OCI-LY3 (cell line): ENCODE data around the gene UNC5B.

Experiments used
- H2AFZ ChIP-seq: fragments of 200-600, 300-600 bp; shearing (Covaris generic); 2 replicates; pipeline ENCODE4 v1.6.0; 2014; ENCODE audit warnings: antibody characterized with exemption, low read depth, low read length
- H3K27ac ChIP-seq: fragments of 200-600, 300-600 bp; sonication (generic); 2 replicates; pipeline ENCODE4 v1.5.1; 2014; ENCODE audit warnings: mild to moderate bottlenecking, low read length, moderate library complexity, mixed read lengths
- H3K27me3 ChIP-seq: fragments of 200-600, 300-600 bp; sonication (generic); 2 replicates; pipeline ENCODE4 v1.6.1; 2014; ENCODE audit warnings: low read depth, low read length, mixed read lengths
- H3K36me3 ChIP-seq: fragments of 200-600, 300-600 bp; sonication (generic); replicated peaks from 2 replicates; pipeline ENCODE3; 2014; ENCODE audit warnings: low read depth, low read length, mixed read lengths
- H3K4me1 ChIP-seq: fragments of 300-600, 200-600 bp; sonication (generic); 2 replicates; pipeline ENCODE4 v1.6.1; 2014; ENCODE audit warnings: low read length, mixed read lengths
- H3K4me2 ChIP-seq: fragments of 200-600, 300-600 bp; sonication (generic); 2 replicates; pipeline ENCODE4 v1.6.1; 2014; ENCODE audit warnings: low read length, mixed read lengths
- H3K4me3 ChIP-seq: fragments of 300-600, 200-600 bp; sonication (generic); 2 replicates; pipeline ENCODE4 v1.5.1; 2014; ENCODE audit warnings: antibody characterized with exemption, mild to moderate bottlenecking, low read length, moderate library complexity
- H3K79me2 ChIP-seq: fragments of 300-600, 200-600 bp; shearing (Covaris generic); 2 replicates; pipeline ENCODE4 v1.6.1; 2014; ENCODE audit warnings: mild to moderate bottlenecking, low read length, mixed read lengths
- H3K9ac ChIP-seq: fragments of 300-600, 200-600 bp; shearing (Covaris generic); 2 replicates; pipeline ENCODE4 v1.6.0; 2014; ENCODE audit warnings: mild to moderate bottlenecking, low read length, moderate library complexity
- H3K9me3 ChIP-seq: fragments of 200-600, 300-600 bp; shearing (Covaris generic); 2 replicates; pipeline ENCODE4 v1.6.1; 2014; ENCODE audit warnings: low read length, mixed read lengths; ENCODE audit not compliant: insufficient read depth
- H4K20me1 ChIP-seq: fragments of 200-600, 300-600 bp; sonication (generic); 2 replicates; pipeline ENCODE4 v1.6.1; 2016; ENCODE audit warnings: low read length, mixed read lengths; ENCODE audit not compliant: insufficient read depth
- CTCF ChIP-seq: fragments of 200-600, 300-600 bp; sonication (generic); IDR thresholded peaks from 2 replicates; pipeline ENCODE4 v1.5.1; 2014; ENCODE audit warnings: antibody characterized with exemption, low read length, low read depth
- EZH2phosphoT487 ChIP-seq: fragments of 200-600 bp; shearing (Covaris generic); IDR thresholded peaks from 2 replicates; pipeline ENCODE4 v1.6.1; 2018; ENCODE audit warnings: antibody characterized with exemption, mixed run types, low read depth

The UNC5B gene

GRCh38 chr10:71191551-71192076 lies 20.8 kb upstream of the UNC5B start:
- Histone ChIP-seq H3K27me3 (no peaks in the 10 kb centered on the region), H3K4me1 (no peaks in the 10 kb centered on the region), H3K36me3 (no peaks in the 10 kb centered on the region), H3K79me2 (no peaks in the 10 kb centered on the region), H3K9me3 (no peaks in the 10 kb centered on the region), H3K4me3 (no peak overlapping the region), H4K20me1 (no peaks in the 10 kb centered on the region), H2AFZ (no peak overlapping the region), H3K4me2 (no peak overlapping the region), H3K27ac (no peak overlapping the region), H3K9ac (no peak overlapping the region)
- no peak for TF ChIP-seq CTCF
- TF ChIP-seq EZH2phosphoT487 = no peak

GRCh38 chr10:71193516-71193915 lies 18.9 kb upstream of the UNC5B start:
- Histone ChIP-seq H4K20me1 (no peaks in the 10 kb centered on the region), H3K9ac (no peak overlapping the region), H2AFZ (no peak overlapping the region), H3K4me2 (no peak overlapping the region), H3K4me3 (no peak overlapping the region), H3K79me2 (no peaks in the 10 kb centered on the region), H3K27me3 (no peaks in the 10 kb centered on the region), H3K27ac (no peak overlapping the region), H3K9me3 (no peaks in the 10 kb centered on the region), H3K4me1 (no peaks in the 10 kb centered on the region), H3K36me3 (no peaks in the 10 kb centered on the region)
- TF ChIP-seq CTCF = no peak
- no peak for TF ChIP-seq EZH2phosphoT487

GRCh38 chr10:71197955-71198354 lies 14.4 kb upstream of the UNC5B start:
- Histone ChIP-seq H3K4me2 (no peak overlapping the region), H3K79me2 (no peaks in the 10 kb centered on the region), H3K4me3 (no peak overlapping the region), H3K36me3 (no peaks in the 10 kb centered on the region), H3K27me3 (0 out of 2 replicates have a peak, but pooled peaks cover 3% of the 10 kb centered on the region), H3K4me1 (no peaks in the 10 kb centered on the region), H3K9ac (no peak overlapping the region), H4K20me1 (no peaks in the 10 kb centered on the region), H3K27ac (no peak overlapping the region), H2AFZ (no peak overlapping the region), H3K9me3 (no peaks in the 10 kb centered on the region)
- TF ChIP-seq CTCF (no peak), EZH2phosphoT487 (no peak)

- Histone ChIP-seq H3K27ac (no peak overlapping the region), H2AFZ (no peak overlapping the region), H4K20me1 (no peaks in the 10 kb centered on the region), H3K4me1 (no peaks in the 10 kb centered on the region), H3K4me2 (no peak overlapping the region), H3K27me3 (0 out of 2 replicates have a peak, but pooled peaks cover 9% of the 10 kb centered on the region), H3K9me3 (no peaks in the 10 kb centered on the region), H3K79me2 (no peaks in the 10 kb centered on the region), H3K9ac (no peak overlapping the region), H3K36me3 (no peaks in the 10 kb centered on the region), H3K4me3 (no peak overlapping the region)
- TF ChIP-seq CTCF = no peak
- no peak for TF ChIP-seq EZH2phosphoT487
Measured at GRCh38 chr10:71201849-71202248, 10.5 kb upstream of the UNC5B start.
